Astrocyte (in vitro differentiated cells and primary cell): Measurements from ENCODE around the gene TPD52L2. TPM values are rescaled to one million over a fixed set of nuclear protein-coding genes. Genes with fewer than 3 reads are reported as not detected.

Source experiments
- DNase-seq: peaks from one replicate; pipeline ENCODE4 v3.0.0-alpha.2; 2010; ENCODE audit warnings: low read depth
- FAIRE-seq: peaks from 2 replicates; lab custom pipeline; 2011; peaks lifted over from hg19 to GRCh38; lab: Jason Lieb, UNC
- H2AFZ ChIP-seq: 2 replicates; pipeline ENCODE4 v1.6.0; 2012; ENCODE audit warnings: low read depth, low read length, inconsistent platforms
- H3K27ac ChIP-seq: 2 replicates; pipeline ENCODE4 v1.5.1; 2011; ENCODE audit warnings: low read depth, low read length, inconsistent platforms
- H3K27me3 ChIP-seq: 2 replicates; pipeline ENCODE4 v1.6.0; 2011; ENCODE audit warnings: low read length, inconsistent platforms; ENCODE audit not compliant: insufficient read depth
- H3K36me3 ChIP-seq: 2 replicates; pipeline ENCODE4 v1.5.1; 2011; ENCODE audit warnings: low read length, inconsistent platforms; ENCODE audit not compliant: insufficient read depth
- H3K4me1 ChIP-seq: 2 replicates; pipeline ENCODE4 v1.5.1; 2011; ENCODE audit warnings: low read length, inconsistent platforms; ENCODE audit not compliant: insufficient read depth
- H3K4me2 ChIP-seq: 2 replicates; pipeline ENCODE4 v1.6.0; 2012; ENCODE audit warnings: low read length, inconsistent platforms
- H3K4me3 ChIP-seq: 2 replicates; pipeline ENCODE4 v1.5.1; 2011; ENCODE audit warnings: low read depth, mild to moderate bottlenecking, low read length, inconsistent platforms; ENCODE audit not compliant: insufficient read depth
- H3K79me2 ChIP-seq: 2 replicates; pipeline ENCODE4 v1.6.0; 2012; ENCODE audit warnings: mild to moderate bottlenecking, low read length, inconsistent platforms; ENCODE audit not compliant: insufficient read depth
- H3K9ac ChIP-seq: 2 replicates; pipeline ENCODE4 v1.6.0; 2012; ENCODE audit warnings: mild to moderate bottlenecking, low read length, inconsistent platforms
- H3K9me3 ChIP-seq: 2 replicates; pipeline ENCODE4 v1.5.1; 2012; ENCODE audit warnings: low read depth, mild to moderate bottlenecking, low read length, inconsistent platforms; ENCODE audit not compliant: insufficient read depth
- H4K20me1 ChIP-seq: 2 replicates; pipeline ENCODE4 v1.6.0; 2012; ENCODE audit warnings: low read length, inconsistent platforms; ENCODE audit not compliant: insufficient read depth
- H3K27ac Mint-ChIP-seq: one replicate; pipeline ENCODE4 v1.8.0; 2021; ENCODE audit warnings: mild to moderate bottlenecking, mixed read lengths; ENCODE audit not compliant: unreplicated experiment
- H3K27me3 Mint-ChIP-seq: one replicate; pipeline ENCODE4 v1.8.0; 2021; ENCODE audit warnings: low read depth, mixed read lengths; ENCODE audit not compliant: unreplicated experiment
- H3K36me3 Mint-ChIP-seq: one replicate; pipeline ENCODE4 v1.8.0; 2021; ENCODE audit warnings: low read depth, mixed read lengths; ENCODE audit not compliant: unreplicated experiment
- H3K4me1 Mint-ChIP-seq: one replicate; pipeline ENCODE4 v1.8.0; 2021; ENCODE audit warnings: low read depth, mixed read lengths; ENCODE audit not compliant: unreplicated experiment
- H3K4me3 Mint-ChIP-seq: one replicate; pipeline ENCODE4 v1.8.0; 2021; ENCODE audit warnings: mild to moderate bottlenecking, moderate library complexity, mixed read lengths; ENCODE audit not compliant: unreplicated experiment
- H3K9me3 Mint-ChIP-seq: one replicate; pipeline ENCODE4 v1.8.0; 2021; ENCODE audit warnings: mild to moderate bottlenecking, mixed read lengths; ENCODE audit not compliant: unreplicated experiment
- EZH2 ChIP-seq: IDR thresholded peaks from 2 replicates; pipeline ENCODE4 v1.6.1; 2012; ENCODE audit warnings: mild to moderate bottlenecking, low read length, inconsistent platforms; ENCODE audit not compliant: insufficient read depth
- total RNA-seq: library from RNA; stranded (reverse); gene quantifications from 2 replicates; pipeline ENCODE4 v1.2.1, GENCODE V29; 2021
- TF ChIP-seq, protein P1 (sequence below): IDR thresholded peaks from 2 replicates; pipeline ENCODE4 v1.5.1; 2011; ENCODE audit warnings: low read depth, mild to moderate bottlenecking, inconsistent platforms, low read length, moderate library complexity; ENCODE audit not compliant: insufficient read depth

TPD52L2 gene
- total RNA-seq, 1 donor from 2014 or later = 145 TPM

DNA sequence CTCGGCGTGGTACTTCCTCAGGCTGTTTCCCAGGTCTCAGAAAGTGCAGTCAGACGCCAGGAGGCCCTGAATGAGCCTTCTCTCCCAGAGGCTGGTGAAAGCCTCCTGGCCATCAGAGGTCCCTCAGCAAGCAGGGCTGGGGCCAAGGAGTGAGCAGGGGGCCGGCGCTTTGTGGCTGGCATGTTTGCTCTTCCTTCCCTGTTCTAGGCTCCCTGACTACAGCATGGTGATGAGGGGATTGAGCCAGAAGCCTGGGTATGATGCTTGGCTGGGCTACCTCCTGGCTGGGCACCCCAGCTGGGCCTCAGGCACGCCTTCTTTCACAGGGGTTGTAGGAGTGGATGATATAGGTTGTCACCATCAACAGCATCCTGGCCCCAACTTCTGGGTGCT lies 18.1 kb downstream of the TPD52L2 start:
- TF ChIP-seq, protein P1, sequence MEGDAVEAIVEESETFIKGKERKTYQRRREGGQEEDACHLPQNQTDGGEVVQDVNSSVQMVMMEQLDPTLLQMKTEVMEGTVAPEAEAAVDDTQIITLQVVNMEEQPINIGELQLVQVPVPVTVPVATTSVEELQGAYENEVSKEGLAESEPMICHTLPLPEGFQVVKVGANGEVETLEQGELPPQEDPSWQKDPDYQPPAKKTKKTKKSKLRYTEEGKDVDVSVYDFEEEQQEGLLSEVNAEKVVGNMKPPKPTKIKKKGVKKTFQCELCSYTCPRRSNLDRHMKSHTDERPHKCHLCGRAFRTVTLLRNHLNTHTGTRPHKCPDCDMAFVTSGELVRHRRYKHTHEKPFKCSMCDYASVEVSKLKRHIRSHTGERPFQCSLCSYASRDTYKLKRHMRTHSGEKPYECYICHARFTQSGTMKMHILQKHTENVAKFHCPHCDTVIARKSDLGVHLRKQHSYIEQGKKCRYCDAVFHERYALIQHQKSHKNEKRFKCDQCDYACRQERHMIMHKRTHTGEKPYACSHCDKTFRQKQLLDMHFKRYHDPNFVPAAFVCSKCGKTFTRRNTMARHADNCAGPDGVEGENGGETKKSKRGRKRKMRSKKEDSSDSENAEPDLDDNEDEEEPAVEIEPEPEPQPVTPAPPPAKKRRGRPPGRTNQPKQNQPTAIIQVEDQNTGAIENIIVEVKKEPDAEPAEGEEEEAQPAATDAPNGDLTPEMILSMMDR = no peak
- TF ChIP-seq EZH2 = no peak
- Histone ChIP-seq H4K20me1 (peaks cover 82% of the 10 kb centered on the region), H3K27ac (no peak overlapping the region), H3K4me1 (no peaks in the 10 kb centered on the region), H3K4me3 (no peak overlapping the region), H3K79me2 (peaks cover 71% of the 10 kb centered on the region), H3K9ac (no peak overlapping the region), H2AFZ (no peak overlapping the region), H3K36me3 (peaks cover 16% of the 10 kb centered on the region), H3K4me2 (no peak overlapping the region), H3K9me3 (no peaks in the 10 kb centered on the region), H3K27me3 (no peaks in the 10 kb centered on the region)
- H3K36me3 Mint-ChIP-seq = peaks cover 14% of the 10 kb centered on the region
- H3K27me3 Mint-ChIP-seq = no peaks in the 10 kb centered on the region
- H3K4me1 Mint-ChIP-seq = no peaks in the 10 kb centered on the region
- no peak overlapping the region for H3K4me3 Mint-ChIP-seq
- no peak for DNase-seq
- no peak overlapping the region for H3K27ac Mint-ChIP-seq
- FAIRE-seq = no peak
- H3K9me3 Mint-ChIP-seq = no peaks in the 10 kb centered on the region

DNA sequence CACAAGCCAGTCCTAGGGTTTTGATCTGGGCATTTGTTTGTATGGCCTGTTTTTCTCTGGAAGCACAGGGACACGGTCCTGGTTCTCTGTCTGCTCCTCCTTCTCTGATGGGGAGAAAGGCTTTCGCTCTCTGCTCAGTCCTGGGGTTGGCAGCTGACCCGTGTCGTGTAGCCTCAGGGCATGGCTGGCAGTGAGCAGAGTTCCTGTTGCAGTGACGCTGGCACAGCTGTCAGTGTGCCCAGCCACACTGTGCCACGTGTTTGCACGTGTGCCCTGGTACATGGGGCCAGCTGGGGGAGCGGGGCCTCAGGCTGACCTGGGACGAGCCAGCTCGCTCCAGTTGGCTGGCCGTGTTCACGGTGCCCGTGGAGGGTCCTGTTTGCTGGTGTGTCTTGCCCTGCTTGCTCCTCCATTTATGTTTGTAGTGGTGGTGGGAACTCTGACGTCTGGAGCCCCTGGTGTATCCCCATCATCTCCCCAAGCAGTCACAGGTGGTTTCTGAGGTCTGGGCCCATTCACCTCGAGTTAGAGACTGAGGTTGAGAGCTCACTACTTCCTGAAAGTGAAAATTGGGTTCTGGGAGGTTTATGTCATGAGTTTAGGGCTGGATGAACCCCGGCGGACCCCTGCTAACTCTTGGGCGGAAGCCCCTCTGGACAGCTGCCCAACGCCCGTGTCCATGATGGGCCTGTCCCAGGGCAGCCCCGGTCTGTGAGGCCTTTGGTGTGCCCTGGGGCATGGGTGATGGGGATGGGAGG lies 19.6 kb downstream of the TPD52L2 start:
- peaks cover 21% of the 10 kb centered on the region for H3K36me3 ChIP-seq
- H3K4me3 ChIP-seq = no peak overlapping the region
- no peak for DNase-seq
- Mint-ChIP-seq H3K4me1 (no peaks in the 10 kb centered on the region), H3K4me3 (no peak overlapping the region), H3K27me3 (no peaks in the 10 kb centered on the region), H3K36me3 (peaks cover 13% of the 10 kb centered on the region), H3K27ac (no peak overlapping the region), H3K9me3 (no peaks in the 10 kb centered on the region)
- H3K27me3 ChIP-seq = no peaks in the 10 kb centered on the region
- H3K9me3 ChIP-seq = no peaks in the 10 kb centered on the region
- H3K4me2 ChIP-seq = no peak overlapping the region
- H3K27ac ChIP-seq = no peak overlapping the region
- no peak overlapping the region for H2AFZ ChIP-seq
- H3K4me1 ChIP-seq = no peaks in the 10 kb centered on the region
- no peak overlapping the region for H3K9ac ChIP-seq
- H4K20me1 ChIP-seq = peaks cover 81% of the 10 kb centered on the region
- peaks cover 63% of the 10 kb centered on the region for H3K79me2 ChIP-seq
- FAIRE-seq = no peak
- no peak for TF ChIP-seq EZH2

DNA sequence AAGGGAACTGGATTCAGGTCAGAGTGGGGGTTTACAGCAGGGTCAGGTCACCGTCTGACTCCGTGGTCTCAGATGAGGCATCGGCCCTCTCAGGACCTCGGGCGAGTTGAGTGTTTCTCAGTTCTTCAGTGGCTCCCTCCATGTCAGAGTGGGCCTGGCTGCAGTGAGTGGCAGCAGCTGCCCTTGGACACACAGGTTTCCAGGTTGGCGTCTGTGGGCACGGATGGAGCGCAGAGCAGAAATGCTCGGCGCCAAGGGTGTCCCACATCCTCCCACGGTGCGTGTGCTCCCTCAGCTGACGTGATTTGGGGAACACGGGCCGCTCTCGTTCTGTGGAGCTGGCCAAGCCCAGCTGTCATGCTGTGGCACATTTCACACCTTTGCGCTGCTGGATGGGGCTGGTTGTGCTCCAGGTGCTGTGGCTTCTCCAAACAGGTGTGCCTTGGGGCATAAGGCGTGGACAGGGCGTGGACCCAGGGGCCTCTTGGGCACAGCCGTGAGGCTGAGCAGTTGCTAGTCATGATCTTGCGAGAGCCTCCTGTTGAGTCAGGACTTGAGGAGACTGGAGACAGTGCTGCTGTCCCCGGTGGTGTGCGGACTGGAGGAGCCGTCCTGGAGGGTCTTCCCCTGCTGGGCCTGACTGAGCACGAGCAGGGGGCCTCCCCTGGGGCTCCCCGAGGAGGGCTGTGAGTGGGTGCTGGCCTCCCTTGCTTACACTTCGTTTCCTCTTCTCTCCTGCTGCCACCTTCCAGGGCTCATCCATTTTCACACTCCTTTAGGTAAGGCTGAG lies 20.4 kb downstream of the TPD52L2 start:
- peaks cover 28% of the 10 kb centered on the region for H3K36me3 ChIP-seq
- Mint-ChIP-seq H3K27ac (no peak overlapping the region), H3K4me1 (no peaks in the 10 kb centered on the region), H3K4me3 (no peak overlapping the region), H3K27me3 (no peaks in the 10 kb centered on the region), H3K9me3 (no peaks in the 10 kb centered on the region), H3K36me3 (peaks cover 13% of the 10 kb centered on the region)
- TF ChIP-seq EZH2 = no peak
- TF ChIP-seq, protein P1 = no peak
- H3K9ac ChIP-seq = no peak overlapping the region
- no peaks in the 10 kb centered on the region for H3K4me1 ChIP-seq
- H4K20me1 ChIP-seq = peaks cover 82% of the 10 kb centered on the region
- H3K4me2 ChIP-seq = no peak overlapping the region
- no peak overlapping the region for H3K27ac ChIP-seq
- no peaks in the 10 kb centered on the region for H3K9me3 ChIP-seq
- H3K79me2 ChIP-seq = peaks cover 63% of the 10 kb centered on the region
- no peak overlapping the region for H2AFZ ChIP-seq
- FAIRE-seq (no peak), DNase-seq (no peak)
- no peaks in the 10 kb centered on the region for H3K27me3 ChIP-seq
- no peak overlapping the region for H3K4me3 ChIP-seq
